ENCODE data around the gene C1GALT1. TPM values are rescaled to one million over a fixed set of nuclear protein-coding genes. Genes with fewer than 3 reads are reported as not detected.

Gene C1GALT1
- total RNA-seq, 1 experiment from 2014 or later, result 27.2 TPM

DNA sequence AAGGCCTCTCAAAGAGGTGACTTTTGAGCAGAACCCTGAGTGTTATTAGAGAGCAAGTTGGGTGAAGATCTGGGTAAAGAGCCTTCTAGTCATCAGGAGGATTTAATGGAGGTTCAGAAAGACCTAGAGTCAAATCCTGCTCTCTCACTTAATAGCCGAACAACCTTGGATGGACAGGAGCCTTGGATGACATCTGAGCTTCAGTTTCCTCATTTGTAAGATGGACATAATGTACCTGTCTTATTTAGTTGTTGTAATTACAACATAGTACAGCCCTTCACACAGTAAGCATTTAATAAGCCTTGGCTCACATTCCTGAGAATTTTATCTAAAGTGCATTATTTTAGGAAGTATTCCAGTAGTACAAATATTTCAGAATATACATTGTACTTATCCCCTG lies 57.0 kb downstream of the C1GALT1 start:
- H3K27me3 ChIP-seq (ENCODE audit: insufficient read depth, low read length), result no peaks in the 10 kb centered on the region
- H4K20me1 ChIP-seq (ENCODE audit: insufficient read depth), result no peaks in the 10 kb centered on the region
- no peak overlapping the region for H2AFZ ChIP-seq (ENCODE audit: low read depth, low read length, poor library complexity, severe bottlenecking)
- H3K36me3 ChIP-seq (ENCODE audit: control insufficient read depth in 1 of 2, insufficient read depth in 2 of 2, low read length in 2 of 2), result peaks cover 2 to 5% of the 10 kb centered on the region in 2 experiments; a peak in 2 of 4 replicates
- TF ChIP-seq SIN3A (IDR thresholded peaks at IDR 0.05; ENCODE audit: low read depth), result no peak
- TF ChIP-seq ZNF274 (IDR thresholded peaks at IDR 0.05; ENCODE audit: low read depth, low read length), result no peak
- no peak for TF ChIP-seq RAD21 (IDR thresholded peaks at IDR 0.05; ENCODE audit: low read depth)
- no peak for TF ChIP-seq REST (IDR thresholded peaks at IDR 0.05; ENCODE audit: low read depth)
- TF ChIP-seq, protein P1, sequence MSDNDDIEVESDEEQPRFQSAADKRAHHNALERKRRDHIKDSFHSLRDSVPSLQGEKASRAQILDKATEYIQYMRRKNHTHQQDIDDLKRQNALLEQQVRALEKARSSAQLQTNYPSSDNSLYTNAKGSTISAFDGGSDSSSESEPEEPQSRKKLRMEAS (IDR thresholded peaks at IDR 0.05), result no peak
- TF ChIP-seq EZH2 (IDR thresholded peaks at IDR 0.05), result no peak
- no peak for TF ChIP-seq POLR2A (IDR thresholded peaks at IDR 0.05; ENCODE audit: borderline replicate concordance, extremely low read depth, insufficient read depth, insufficient read length)
- TF ChIP-seq, protein P2, sequence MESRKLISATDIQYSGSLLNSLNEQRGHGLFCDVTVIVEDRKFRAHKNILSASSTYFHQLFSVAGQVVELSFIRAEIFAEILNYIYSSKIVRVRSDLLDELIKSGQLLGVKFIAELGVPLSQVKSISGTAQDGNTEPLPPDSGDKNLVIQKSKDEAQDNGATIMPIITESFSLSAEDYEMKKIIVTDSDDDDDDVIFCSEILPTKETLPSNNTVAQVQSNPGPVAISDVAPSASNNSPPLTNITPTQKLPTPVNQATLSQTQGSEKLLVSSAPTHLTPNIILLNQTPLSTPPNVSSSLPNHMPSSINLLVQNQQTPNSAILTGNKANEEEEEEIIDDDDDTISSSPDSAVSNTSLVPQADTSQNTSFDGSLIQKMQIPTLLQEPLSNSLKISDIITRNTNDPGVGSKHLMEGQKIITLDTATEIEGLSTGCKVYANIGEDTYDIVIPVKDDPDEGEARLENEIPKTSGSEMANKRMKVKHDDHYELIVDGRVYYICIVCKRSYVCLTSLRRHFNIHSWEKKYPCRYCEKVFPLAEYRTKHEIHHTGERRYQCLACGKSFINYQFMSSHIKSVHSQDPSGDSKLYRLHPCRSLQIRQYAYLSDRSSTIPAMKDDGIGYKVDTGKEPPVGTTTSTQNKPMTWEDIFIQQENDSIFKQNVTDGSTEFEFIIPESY (IDR thresholded peaks at IDR 0.05; ENCODE audit: extremely low read depth, insufficient replicate concordance, low read length), result no peak
- TF ChIP-seq TCF7L2 (IDR thresholded peaks at IDR 0.05; ENCODE audit: borderline replicate concordance, extremely low read depth, insufficient read depth, insufficient read length), result no peak
- TF ChIP-seq ATF3 (IDR thresholded peaks at IDR 0.05), result no peak
- no peak for TF ChIP-seq CEBPB (IDR thresholded peaks at IDR 0.05; ENCODE audit: low read depth)
- TF ChIP-seq EGR1 (IDR thresholded peaks at IDR 0.05; ENCODE audit: low read depth), result no peak
- no peak for TF ChIP-seq CBX3 (IDR thresholded peaks at IDR 0.05; ENCODE audit: low read depth)
- no peak for TF ChIP-seq EZH2phosphoT487 (IDR thresholded peaks at IDR 0.05; ENCODE audit: borderline replicate concordance)
- no peak for TF ChIP-seq JUND (IDR thresholded peaks at IDR 0.05)
- TF ChIP-seq FOSL1 (IDR thresholded peaks at IDR 0.05; ENCODE audit: low read depth), result no peak
- H3K9me3 ChIP-seq (ENCODE audit: control insufficient read depth in 1 of 2, insufficient read depth in 1 of 2, low read depth in 1 of 2, low read length in 2 of 2), result no peaks in the 10 kb centered on the region
- ChIA-PET POLR2A (no interaction called here), CTCF (no interaction called here), RAD21 (ENCODE audit: low non-redundant PET in 1 of 2, low total read pairs in 2 of 2, uncharacterized antibody in 2 of 2, unreplicated experiment in 2 of 2) (no interaction called here)
- no peak overlapping the region for H3K4me3 ChIP-seq (replicated peaks in 1 of 2; ENCODE audit: low read depth in 1 of 2, low read length in 2 of 2)
- peaks cover 1 to 5% of the 10 kb centered on the region in 2 experiments for H3K4me1 ChIP-seq (ENCODE audit: control insufficient read depth in 1 of 2, insufficient read depth in 2 of 2, low read length in 2 of 2)
- intact Hi-C loops (cut with micrococcal nuclease), result no loop called here
- no peaks in the 10 kb centered on the region for H3K9me2 ChIP-seq (ENCODE audit: insufficient read depth)
- no peak overlapping the region for H3K27ac ChIP-seq (ENCODE audit: low read depth, low read length)
- no peak for DNase-seq (ENCODE audit: low read depth, low spot score)
- H3K9ac ChIP-seq (ENCODE audit: low read length), result no peak overlapping the region
- no peak for ATAC-seq
- BruUV-seq (replicated peaks), result no TSS peak
- H3K4me2 ChIP-seq (ENCODE audit: low read length), result no peak overlapping the region
- H3K79me2 ChIP-seq (ENCODE audit: insufficient read depth, low read length), result 0 out of 2 replicates have a peak, but pooled peaks cover 3% of the 10 kb centered on the region

All from HCT116 (cell line).